GM12892 (cell line): ENCODE data around the gene STK32B.

Source experiments
- POLR2A ChIP-seq: IDR thresholded peaks from 2 replicates; pipeline ENCODE4 v1.6.1; 2011; ENCODE audit warnings: low read depth, low read length, control low read depth
- POLR2AphosphoS5 ChIP-seq: IDR thresholded peaks from 2 replicates; pipeline ENCODE4 v1.6.1; 2011; ENCODE audit warnings: low read depth, low read length, control low read depth
- TAF1 ChIP-seq: IDR thresholded peaks from 2 replicates; pipeline ENCODE4 v1.6.1; 2011; ENCODE audit warnings: low read depth, mild to moderate bottlenecking, control low read depth, low read length, borderline replicate concordance

DNA sequence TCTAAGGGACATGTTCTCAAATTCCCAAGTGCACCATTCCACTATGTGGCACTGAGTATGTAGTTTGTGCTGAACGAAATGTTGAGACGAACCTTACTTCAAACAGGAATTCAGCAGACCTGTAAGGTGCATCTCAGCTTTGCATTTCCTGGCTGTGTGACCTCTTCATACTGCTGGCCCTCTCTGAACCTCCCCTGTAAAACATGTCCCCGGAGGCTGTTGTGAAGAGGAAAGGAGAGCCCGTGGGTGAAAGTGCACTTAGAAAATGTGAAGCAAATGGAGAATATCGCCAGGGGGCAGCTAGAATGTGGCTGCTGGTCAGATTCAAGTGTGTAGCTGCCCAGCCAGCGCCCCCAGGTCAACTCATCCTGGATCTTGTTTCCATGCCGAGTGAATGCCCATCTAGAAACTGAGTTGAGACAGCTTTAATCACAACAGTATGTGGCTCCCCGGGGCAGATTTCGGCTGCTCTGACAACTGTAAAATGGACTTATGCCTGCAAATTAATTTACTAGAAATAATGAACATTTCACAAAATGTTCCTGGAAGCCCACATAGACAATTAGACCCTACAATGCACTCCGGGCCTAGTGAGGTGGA is 393.7 kb downstream of the STK32B start:
- TF ChIP-seq POLR2A (no peak), POLR2AphosphoS5 (no peak), TAF1 (no peak)
